ENCODE data around the gene ENTPD7.
A peak's percentile ranks its signal among the peaks of the same experiment; 100 is the strongest.

Gene ENTPD7

DNA sequence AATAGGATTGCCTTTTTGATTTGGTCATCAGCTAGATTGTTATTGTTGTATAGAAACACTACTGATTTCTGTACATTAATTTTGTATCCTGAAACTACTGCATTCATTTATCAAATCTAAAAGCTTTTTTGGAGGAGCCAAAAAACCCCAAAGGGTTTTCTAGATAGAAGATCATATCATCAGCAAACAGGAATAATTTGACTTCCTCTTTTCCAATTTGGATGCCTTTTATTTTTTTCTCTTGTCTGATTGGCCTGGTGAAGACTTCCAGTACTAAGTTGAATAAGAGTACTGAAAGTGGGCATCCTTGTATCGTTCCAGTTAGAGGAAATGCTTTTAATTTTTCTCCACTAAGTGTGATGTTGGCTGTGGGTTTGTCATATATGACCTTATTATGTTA is 10.6 kb upstream of the ENTPD7 start:
- DNase-seq = no peak

DNA sequence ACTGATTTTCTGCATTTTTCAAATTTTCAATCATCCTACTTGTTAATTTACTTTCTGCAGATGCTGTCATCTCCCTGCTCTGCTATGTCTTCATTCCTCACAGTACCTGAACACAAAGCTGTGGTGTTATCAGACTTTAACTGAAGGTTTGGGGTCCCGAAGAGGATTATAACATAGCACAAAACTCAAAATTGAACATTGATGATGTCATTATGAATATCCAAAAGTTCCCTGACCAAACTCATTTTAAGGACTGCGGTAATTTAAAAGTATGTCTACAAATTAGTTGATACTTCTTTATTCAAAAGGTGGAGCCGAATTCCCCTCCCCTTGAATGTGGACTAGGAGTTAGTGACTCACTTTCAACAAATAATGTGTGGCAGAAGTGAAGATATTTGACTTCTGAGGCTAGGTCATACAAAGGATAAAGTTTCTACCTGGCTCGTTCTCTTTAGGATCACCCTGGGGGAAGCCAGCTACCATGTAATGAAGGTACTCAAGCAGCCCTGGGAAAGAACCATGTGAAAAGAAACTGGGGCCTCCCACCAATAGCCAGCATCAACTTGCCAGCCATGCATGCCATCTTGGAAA is 6.4 kb upstream of the ENTPD7 start:
- DNase-seq = no peak

DNA sequence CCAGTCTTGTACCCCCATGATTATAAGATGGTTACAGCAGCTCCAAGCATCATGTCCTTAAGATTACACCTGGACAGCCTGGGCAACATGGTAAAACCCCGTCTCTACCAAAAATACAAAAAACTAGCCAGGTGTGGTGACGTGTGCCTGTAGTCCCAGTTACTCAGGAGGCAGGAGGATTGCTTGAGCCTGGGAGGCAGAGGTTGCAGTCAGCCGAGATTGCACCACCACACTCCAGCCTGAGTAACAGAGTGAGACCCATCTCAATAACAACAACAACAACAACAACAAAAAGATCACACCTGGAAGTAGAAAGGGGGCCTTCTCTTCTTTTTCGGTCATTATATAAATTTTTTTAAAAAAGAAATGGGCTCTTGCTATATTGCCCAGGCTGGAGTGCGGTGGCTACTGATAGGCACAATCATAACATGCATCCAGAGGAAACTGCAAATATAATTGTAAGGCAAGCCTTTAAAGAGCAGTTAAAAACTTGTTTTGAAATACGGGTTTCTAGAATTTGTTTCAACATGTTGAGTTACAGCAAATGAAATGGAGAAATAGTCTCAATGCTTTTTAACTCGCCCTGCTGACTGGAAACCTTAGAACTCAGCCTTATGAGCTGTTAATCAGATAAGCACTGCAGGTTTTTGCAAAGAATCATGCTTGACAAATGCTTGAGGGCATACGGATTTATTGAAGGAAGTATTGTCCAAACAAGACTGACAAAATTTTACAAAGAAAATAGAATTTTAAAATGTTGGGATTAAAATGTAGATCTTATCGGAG is 4.7 kb upstream of the ENTPD7 start:
- DNase-seq = no peak

DNA sequence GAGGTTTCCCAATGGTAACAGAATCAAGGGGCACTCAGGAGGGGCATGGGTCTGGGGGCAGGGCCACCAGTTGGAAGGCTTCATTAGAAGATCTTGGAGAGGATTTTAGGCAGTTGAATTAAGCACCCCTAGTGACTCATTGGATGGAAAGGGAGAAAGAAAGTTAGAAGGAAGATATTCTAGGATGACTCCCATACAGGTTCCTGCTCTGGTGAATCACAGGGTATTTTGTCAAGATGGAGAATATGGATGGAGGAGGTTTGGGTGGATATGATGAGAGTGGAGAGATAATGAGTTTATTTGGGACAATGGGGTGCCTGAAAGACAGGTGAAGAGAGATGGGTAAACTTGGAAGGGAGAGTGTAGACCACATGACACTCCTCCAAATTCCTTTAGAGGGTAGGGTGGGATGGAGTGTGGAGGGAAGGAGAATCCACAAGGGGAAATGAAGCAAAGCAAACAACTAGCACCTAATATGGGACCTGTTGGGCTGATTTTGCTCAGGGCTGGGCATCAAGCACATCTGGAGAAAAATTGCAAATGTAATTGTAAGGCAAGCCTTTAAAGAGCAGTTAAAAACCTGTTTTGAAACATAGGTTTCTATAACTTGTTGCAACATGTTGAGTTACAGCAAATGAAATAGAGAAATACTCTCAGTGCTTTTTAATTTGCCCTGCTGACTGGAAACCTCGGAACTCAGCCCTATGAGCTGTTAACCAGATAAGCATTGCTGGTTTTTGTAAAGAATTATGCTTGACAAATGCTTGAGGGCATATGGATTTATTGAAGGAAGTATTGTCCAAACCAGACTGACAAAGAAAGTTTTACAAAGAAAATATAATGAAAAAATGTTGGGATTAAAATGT is 2.9 kb upstream of the ENTPD7 start:
- DNase-seq = no peak

DNA sequence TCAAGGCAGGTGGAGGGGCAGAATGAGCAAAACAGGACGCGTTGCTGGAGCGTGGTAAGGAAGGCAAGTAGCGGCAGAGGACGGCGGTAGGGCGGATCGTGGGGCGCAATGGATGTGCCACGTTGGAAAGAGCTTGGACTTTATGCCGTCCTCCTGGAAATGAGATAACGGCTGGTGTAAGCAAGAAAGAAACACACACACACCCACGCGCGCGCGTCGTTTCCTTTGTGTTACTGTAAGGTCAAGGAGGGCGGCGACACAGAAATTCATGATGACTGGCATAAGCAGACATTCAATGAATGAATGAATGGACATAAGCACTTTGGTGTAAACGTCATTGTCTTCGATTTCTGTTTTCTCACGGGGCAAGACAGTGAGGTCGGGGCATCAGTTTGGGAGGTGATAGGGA is 683 bp upstream of the ENTPD7 start:
- peak; percentile 20 to 43 for DNase-seq

DNA sequence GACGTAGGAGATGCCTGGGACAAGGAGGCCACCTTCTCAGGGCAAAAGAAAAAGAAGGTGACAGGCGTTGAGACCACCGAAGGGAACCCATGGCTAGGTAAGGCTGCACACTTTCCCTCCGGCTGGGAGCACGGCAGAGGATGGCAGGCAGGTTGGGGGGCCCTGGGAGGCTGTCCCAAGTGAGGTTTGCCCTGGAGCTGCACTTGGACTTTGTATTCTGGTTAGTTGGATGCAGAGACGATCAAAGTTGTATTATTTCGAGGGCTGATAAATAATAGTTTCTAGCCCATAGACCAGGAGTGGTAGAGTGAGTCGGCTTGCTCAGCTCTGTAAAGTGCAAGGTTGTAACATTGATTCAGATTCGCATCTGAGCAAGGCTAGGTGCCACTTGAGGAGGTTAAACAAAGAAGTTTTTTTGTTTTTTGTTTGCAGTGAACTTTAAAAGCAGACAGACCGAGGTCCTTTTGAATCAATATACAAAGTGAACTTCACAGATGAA is 608 bp downstream of the ENTPD7 start:
- no peak for DNase-seq

DNA sequence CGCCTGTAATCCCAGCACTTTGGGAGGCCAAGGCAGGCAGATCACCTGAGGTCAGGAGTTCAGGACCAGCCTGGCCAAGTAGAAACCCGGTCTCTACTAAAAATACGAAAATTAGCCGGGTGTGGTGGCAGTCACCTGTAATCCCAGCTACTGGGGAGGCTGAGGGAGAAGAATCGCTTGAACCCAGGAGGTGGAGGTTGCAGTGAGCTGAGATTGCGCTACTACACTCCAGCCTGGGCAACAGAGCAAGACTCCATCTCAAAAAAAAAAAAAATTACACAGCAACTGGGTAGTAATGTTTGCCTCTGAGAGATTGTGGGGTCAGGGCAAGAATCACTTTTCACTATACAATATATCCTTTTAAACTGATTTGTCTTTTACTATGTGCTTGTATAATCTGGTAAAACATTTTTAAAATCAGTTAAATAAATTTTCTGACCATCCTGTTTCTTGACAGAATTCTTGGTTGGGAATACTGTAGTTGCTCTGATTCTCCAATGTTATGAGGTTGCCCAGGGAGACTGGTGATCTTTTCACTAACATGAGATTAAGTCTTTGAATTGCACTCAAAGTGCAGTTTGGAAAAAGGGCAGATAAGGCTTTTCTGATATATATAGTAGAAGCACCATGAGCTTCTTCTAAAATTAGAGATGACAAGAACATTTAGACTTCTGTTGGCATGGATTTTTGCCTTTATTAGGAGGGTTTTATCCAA is 1.5 kb downstream of the ENTPD7 start:
- DNase-seq = no peak

DNA sequence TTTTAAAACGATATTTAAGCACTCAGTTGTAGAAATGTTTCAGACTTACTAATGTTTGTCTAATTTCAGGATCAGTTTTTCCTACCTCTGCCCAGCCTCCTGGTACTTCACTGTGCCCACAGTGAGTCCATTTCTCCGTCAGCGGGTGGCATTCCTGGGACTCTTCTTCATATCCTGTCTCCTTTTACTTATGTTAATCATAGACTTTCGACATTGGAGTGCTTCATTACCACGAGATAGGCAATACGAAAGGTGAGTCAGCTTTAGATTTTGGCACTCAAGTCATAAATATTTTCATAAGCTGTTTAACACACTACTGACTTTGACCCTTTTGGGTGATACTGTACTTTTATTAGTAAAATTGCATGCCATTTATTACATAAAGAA is 2.1 kb downstream of the ENTPD7 start:
- no peak for DNase-seq

DNA sequence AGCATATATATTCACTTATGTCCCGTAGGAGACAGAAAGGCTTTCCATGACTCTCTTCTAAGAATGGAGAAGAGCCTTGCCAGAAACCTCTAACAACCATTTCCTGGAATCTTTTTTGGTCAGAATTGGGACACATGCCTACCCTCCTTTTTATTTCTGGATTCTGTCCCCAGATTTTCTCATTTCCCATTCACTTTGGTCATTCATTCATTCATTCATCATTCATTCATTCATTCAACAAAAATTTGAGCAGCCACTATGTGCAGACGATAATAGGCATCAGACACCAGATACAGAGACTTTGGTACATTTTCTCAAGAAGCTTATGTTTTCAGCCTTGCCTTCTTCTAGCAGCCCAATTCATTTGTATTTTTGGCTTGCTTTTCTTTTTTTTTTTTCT is 6.0 kb downstream of the ENTPD7 start:
- no peak for DNase-seq

DNA sequence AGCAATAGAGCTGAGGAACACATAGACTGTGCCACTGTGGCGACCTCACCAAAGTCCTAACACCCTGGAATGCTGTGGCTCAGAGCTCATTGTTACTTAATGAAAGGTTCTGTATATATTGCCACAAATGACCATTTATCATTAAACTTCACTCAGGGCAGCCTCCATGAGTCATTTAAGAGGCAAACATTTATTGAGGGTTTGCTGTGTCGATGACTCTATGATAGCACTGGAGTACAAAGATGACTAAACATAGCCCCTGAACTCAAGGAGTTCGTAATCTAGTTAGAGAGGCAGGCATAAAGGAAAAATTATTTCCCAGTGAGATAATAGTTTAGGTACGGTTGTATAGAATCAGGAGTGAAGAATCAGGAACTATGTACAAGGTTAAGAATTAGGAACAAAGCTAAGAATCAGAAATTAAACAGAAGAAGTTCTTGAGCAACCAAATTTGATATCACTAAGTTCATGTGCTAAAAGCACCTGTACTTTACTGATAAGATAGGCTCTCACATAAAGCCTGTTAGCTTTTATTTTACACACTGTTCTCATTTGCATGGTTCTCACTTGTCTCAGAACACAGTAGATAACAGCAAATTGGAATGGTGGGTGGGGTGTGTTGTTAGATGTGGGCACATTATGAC is 7.9 kb downstream of the ENTPD7 start:
- DNase-seq = no peak

DNA sequence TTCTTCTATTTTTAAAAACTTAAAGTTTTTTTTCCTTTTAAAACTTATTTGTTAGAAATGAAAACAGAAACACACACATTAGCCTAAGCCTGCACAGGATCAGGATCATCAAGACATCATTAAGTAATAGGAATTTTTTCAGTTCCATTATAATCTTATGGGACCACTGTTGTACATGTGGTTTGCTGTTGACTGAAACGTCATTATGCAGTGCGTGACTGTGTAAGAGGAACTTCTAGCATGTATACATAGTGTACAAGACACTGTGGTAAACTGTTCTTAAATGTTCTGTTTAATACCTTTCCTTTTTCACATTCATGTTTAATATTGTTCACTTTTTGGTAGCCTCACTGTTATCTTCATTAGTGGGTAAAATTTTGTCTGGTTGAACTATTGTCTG is 12.1 kb downstream of the ENTPD7 start:
- DNase-seq = no peak

DNA sequence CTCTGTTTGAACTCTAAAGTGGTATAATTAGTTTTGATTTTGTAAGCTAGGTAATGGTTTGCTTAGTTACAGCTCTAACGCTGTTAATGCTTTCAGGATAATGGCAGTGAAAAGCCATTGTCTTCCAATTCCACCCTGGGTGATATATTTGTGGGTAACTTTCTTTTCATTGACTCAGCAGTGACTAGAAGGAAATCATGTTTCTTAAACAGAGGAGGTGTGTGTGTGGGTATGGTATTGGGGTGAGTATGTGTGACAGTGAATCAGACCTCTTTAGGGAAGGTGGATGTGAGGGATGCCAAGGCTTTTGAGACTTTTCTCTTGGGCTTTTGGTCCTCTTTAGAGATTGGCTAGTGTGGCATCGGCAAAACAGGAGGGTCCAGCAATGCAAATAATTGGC is 13.6 kb downstream of the ENTPD7 start:
- DNase-seq = no peak

DNA sequence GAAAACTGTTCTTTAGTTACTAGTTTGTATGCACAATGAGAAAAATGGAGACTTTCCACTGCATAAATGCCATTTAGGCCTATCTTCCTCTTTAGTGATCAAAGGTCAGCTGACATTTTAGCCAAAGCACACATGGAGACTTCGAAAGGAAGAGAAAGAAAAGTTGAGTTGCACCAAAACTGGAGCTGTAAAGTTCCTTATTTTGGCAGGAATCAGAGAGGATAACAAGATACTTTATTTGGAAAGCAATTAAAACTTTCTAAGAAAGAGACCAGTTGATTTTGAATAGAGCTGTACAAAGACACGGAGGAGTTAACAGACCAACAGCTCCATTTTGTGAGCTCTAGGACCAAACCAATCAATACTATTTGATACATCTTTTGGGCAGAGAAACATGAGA is 14.2 kb downstream of the ENTPD7 start:
- no peak for DNase-seq

DNA sequence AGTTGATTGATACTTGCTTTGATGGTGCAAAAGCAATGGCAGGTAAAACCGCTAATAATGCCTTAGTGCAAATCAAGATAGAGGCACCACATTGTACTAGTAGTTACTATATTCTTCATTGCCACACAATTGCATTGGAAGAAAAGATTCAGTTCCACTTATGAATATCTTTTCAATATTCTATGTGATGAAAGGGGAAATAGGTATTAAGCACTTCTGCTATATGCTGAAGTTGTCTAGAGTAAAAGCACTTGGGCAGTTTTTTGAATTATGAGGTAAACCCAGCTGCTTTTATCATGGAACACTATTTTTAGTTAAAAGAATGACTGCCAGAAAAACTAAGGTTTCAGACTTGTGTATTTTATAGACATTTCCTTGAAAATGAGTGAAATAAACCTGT is 15.5 kb downstream of the ENTPD7 start:
- no peak for DNase-seq

DNA sequence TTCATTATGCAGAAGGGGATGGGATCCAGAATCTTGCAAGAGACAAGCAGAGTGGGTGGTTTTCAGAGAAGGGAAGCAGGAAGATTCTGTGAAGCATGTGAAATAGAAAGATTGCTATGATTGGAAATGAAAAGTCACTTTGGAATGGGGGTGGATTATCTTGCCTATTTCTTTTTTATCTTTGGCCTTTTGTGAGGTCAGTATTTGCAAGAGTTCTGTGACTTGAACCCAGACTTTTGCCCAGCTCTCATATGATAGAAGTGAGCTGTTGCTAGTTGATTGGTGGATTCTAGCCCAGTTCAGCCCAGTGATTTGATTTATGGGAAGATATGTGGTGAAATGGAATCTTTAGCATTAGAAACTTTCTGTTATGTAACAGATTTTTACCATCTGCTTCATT is 17.1 kb downstream of the ENTPD7 start:
- DNase-seq = no peak

DNA sequence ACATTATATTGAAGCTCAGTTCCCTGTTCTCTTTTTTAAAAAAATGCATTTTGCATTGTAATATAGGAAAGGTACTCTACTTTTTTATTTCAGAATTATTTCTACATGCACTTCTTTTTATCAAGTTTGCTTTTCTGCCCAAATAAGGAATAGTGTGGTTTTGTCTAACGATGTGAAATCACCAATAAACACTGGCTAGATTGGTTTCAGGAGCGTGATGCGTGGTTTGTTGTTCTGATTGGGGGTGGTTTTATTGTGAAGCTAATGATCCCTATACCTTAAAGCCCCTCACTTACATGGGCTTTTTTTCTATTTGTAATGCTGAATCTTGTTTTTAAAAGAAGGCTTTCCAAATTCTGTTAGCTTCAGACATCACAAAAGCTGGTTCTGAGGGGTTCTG is 17.6 kb downstream of the ENTPD7 start:
- no peak for DNase-seq

DNA sequence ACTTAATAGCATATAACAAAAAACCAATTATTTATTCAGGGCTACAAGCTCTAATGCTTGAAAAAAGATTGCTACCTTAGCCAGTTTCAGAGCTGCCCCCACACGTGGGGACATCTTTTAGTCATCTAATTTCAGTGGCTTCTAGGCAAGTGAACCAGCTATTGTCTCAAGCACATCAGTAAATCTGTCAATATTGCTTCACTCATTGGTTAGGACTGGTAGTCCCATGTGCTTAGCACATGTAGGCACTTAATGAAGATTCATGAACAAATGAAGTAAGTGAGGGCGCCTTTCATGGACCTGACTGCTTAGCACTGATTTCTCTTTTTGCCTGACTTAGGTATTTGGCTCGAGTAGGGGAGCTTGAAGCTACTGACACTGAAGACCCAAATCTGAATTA is 19.6 kb downstream of the ENTPD7 start:
- no peak for DNase-seq

DNA sequence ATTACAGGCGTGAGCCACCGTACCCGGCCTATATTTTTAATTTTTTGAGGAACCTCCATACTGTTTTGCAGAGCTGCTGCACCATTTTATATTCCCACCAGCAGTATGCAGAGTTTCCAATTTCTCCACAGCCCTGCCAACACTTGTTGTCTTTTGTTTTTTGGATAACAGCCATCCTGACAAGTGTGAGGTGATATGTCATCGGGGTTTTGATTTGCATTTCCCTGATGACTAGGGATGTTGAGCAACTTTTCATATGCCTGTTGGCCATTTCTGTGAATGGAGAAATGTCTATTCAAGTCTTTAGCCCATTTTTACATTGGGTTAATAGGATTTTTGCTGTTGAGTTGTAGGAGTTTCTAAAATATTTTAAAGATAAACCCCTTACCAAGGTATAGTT is 22.2 kb downstream of the ENTPD7 start:
- no peak for DNase-seq

DNA sequence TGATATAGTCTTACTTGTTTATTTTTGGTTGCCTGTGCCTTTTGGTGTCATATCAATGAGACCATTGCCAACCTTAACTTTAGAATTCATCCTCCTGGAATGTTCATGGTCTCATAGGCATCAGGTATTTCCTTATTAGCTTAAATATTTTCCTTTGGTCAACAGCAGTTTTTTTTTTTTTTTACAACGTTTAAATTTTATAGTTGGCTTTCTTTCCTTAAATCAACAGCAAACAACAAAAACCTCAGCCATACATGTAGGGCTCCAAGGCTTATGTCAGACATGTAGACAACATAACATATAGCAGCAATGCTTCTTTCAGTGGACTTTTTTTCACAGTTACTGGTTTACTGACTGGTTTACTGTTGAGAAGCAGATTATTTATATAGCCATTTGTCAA is 22.7 kb downstream of the ENTPD7 start:
- DNase-seq = no peak

DNA sequence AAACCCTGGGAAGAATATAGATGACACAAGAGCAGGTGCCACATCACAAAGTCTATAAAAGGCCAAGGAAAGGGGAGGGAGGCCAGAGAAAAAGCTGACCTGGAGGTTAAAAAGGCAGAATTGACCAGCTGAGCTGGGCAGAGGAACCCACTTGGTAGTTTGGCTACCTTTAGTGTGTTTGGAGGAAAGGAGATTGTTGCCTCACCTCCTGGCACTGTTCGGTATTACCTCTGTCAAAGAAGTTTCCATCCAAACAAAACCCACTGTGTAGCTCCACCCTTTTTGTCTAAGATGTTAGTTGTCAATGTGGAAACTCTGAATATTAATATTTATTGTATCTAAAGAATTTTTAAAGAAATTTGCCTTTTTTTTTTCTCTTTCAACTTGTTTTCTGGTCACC is 23.4 kb downstream of the ENTPD7 start:
- DNase-seq = no peak

DNA sequence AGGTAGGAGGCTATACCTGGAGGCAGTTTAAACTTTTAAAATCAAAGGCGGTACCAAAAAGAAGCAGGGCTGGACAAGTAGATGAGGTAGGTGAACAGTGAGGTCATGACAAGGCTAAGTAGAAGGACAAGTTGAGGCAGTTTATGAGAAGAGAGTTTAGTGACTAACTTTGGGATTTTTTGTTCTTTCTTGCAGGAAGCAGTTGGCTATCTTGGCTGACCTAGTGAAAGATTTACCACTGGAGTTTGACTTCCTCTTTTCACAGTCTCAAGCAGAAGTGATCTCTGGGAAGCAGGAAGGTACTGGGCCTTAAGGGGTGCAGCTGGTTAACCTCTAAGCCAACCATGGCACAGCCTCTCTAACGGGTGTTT is 26.3 kb downstream of the ENTPD7 start:
- DNase-seq = peak in 1 of 2 donors; percentile 3

DNA sequence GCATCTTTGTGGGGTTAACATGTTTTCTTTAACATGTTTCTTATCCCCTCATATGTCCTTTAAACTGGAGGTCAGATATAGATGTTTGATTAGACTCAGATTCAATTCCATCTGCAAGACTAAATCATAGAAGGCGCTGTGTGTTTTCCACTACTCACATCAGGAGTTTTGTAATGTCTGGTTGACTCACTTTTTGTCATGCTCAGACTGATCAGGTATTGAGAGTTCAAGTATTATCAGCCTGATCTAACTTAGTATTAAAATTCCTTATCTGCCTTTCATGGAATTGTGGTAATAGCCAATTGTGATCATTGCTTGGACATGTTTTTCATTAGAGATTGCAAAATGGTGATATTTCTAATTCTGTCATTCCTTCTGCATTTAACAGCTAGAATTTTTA is 30.2 kb downstream of the ENTPD7 start:
- no peak for DNase-seq

Measured in CD4-positive, alpha-beta T cell treated with Interleukin-4 for 1 hour (primary cell).